H1 (cell line): Measurements from ENCODE around the gene OR10H5. TPM values are rescaled to one million over a fixed set of nuclear protein-coding genes. Genes with fewer than 3 reads are reported as not detected.

Experiments
- CTCF ChIA-PET: fragments of 300-600 bp; sonication (Branson Sonifier 250); formaldehyde crosslinking; loops from one replicate; lab custom pipeline; 2021; ENCODE audit not compliant: partially characterized antibody; lab: Charles Lee
- POLR2A ChIA-PET: fragments of 300-600 bp; sonication (Branson Sonifier 250); formaldehyde crosslinking; loops from one replicate; lab custom pipeline; 2021; ENCODE audit warnings: inconsistent platforms; ENCODE audit not compliant: partially characterized antibody; lab: Charles Lee
- DNase-seq, 2 experiments: peaks; one replicate each; pipeline versions ENCODE4 v3.0.0 to v3.0.0-alpha.2; 2010 to 2022; ENCODE audit warnings: low spot score in 2 of 2, low read depth in 1 of 2, mixed read lengths in 1 of 2
- FAIRE-seq: peaks from 2 replicates; lab custom pipeline; 2011; peaks lifted over from hg19 to GRCh38; lab: Jason Lieb, UNC
- H2AFZ ChIP-seq: 2 replicates; pipeline ENCODE4 v1.8.1; 2012; ENCODE audit warnings: low read length, inconsistent platforms
- H2AK5ac ChIP-seq: 2 replicates; pipeline ENCODE4 v1.6.1; 2013; ENCODE audit warnings: low read depth, low read length
- H2BK120ac ChIP-seq: replicated peaks from 2 replicates; pipeline ENCODE3; 2013; ENCODE audit warnings: low read depth, low read length, inconsistent platforms
- H2BK12ac ChIP-seq: 2 replicates; pipeline ENCODE4 v1.6.1; 2013; ENCODE audit warnings: low read depth, low read length
- H2BK15ac ChIP-seq: 2 replicates; pipeline ENCODE4 v1.6.1; 2013; ENCODE audit warnings: low read length
- H2BK20ac ChIP-seq: 2 replicates; pipeline ENCODE4 v1.6.1; 2013; ENCODE audit warnings: low read length
- H2BK5ac ChIP-seq: 2 replicates; pipeline ENCODE4 v1.6.1; 2013; ENCODE audit warnings: low read depth, low read length
- H3K14ac ChIP-seq: 2 replicates; pipeline ENCODE4 v1.6.1; 2013; ENCODE audit warnings: inconsistent platforms; ENCODE audit not compliant: insufficient read length
- H3K18ac ChIP-seq: 2 replicates; pipeline ENCODE4 v1.6.1; 2013; ENCODE audit warnings: low read length; ENCODE audit errors: extremely low read depth
- H3K23ac ChIP-seq: 2 replicates; pipeline ENCODE4 v1.6.1; 2013; ENCODE audit warnings: inconsistent platforms; ENCODE audit not compliant: insufficient read length
- H3K23me2 ChIP-seq: 2 replicates; pipeline ENCODE4 v1.6.1; 2013; ENCODE audit warnings: low read depth, low read length
- H3K27ac ChIP-seq: 2 replicates; pipeline ENCODE4 v1.6.1; 2011; ENCODE audit warnings: low read depth, low read length, inconsistent platforms
- H3K27me3 ChIP-seq, 4 experiments: replicated peaks in 1 of 4; 1 replicate in 1 of 4; 2 replicates in 3 of 4; pipeline versions ENCODE4 v1.6.1 to v1.8.1; 2011 to 2013; ENCODE audit warnings: low read length in 3 of 4, mild to moderate bottlenecking in 3 of 4, inconsistent platforms in 2 of 4, mixed read lengths in 2 of 4, moderate library complexity in 1 of 4; ENCODE audit not compliant: control insufficient read depth in 3 of 4, insufficient read depth in 3 of 4; ENCODE audit errors: extremely low read depth in 1 of 4
- H3K36me3 ChIP-seq, 4 experiments: 2 replicates each; pipeline versions ENCODE4 v1.6.1 to v1.8.1; 2011 to 2013; ENCODE audit warnings: mild to moderate bottlenecking in 4 of 4, low read length in 3 of 4, moderate library complexity in 2 of 4, control low read depth in 1 of 4, inconsistent platforms in 1 of 4; ENCODE audit not compliant: insufficient read depth in 4 of 4, control insufficient read depth in 2 of 4
- H3K4ac ChIP-seq: replicated peaks from 2 replicates; pipeline ENCODE3; 2013; ENCODE audit warnings: low read length, low read depth, mixed read lengths, inconsistent platforms; ENCODE audit not compliant: insufficient read length
- H3K4me1 ChIP-seq, 4 experiments: replicated peaks in 1 of 4; 1 replicate in 1 of 4; 2 replicates in 3 of 4; pipeline versions ENCODE4 v1.6.1 to v1.8.1; 2011 to 2013; ENCODE audit warnings: low read length in 3 of 4, inconsistent platforms in 2 of 4, mixed read lengths in 1 of 4; ENCODE audit not compliant: insufficient read depth in 4 of 4, control insufficient read depth in 3 of 4
- H3K4me2 ChIP-seq, 2 experiments: 2 replicates each; pipeline versions ENCODE4 v1.6.1 to v1.8.1; 2011 to 2013; ENCODE audit warnings: low read depth in 2 of 2, low read length in 2 of 2, control low read depth in 1 of 2, inconsistent platforms in 1 of 2, mild to moderate bottlenecking in 1 of 2; ENCODE audit not compliant: insufficient read depth in 1 of 2
- H3K4me3 ChIP-seq, 4 experiments: fragments of 200-600, 300-600 bp in 1 of 4; sonication (generic), shearing (Covaris generic), sonication (Bioruptor Twin) in 1 of 4; 2 replicates each; pipeline versions ENCODE4 v1.5.1 to v1.8.1; 2011 to 2016; ENCODE audit warnings: low read length in 4 of 4, low read depth in 3 of 4, control low read depth in 2 of 4, inconsistent platforms in 2 of 4, mild to moderate bottlenecking in 2 of 4, mixed read lengths in 1 of 4, moderate library complexity in 1 of 4; ENCODE audit not compliant: insufficient read depth in 2 of 4; ENCODE audit errors: extremely low read depth in 1 of 4
- H3K56ac ChIP-seq: replicated peaks from 2 replicates; pipeline ENCODE3; 2013; ENCODE audit warnings: low read depth, mild to moderate bottlenecking, mixed read lengths, low read length, inconsistent platforms; ENCODE audit not compliant: insufficient read length
- H3K79me1 ChIP-seq: 2 replicates; pipeline ENCODE4 v1.6.1; 2013; ENCODE audit warnings: low read depth, low read length, control low read depth
- H3K79me2 ChIP-seq, 2 experiments: 2 replicates each; pipeline versions ENCODE4 v1.6.1 to v1.8.1; 2012 to 2013; ENCODE audit warnings: low read length in 2 of 2, mild to moderate bottlenecking in 2 of 2, inconsistent platforms in 1 of 2; ENCODE audit not compliant: insufficient read depth in 2 of 2, control insufficient read depth in 1 of 2
- H3K9ac ChIP-seq, 4 experiments: replicated peaks in 1 of 4; 1 replicate in 1 of 4; 2 replicates in 3 of 4; pipeline versions ENCODE4 v1.6.1 to v1.8.1; 2011 to 2013; ENCODE audit warnings: low read depth in 3 of 4, low read length in 3 of 4, control low read depth in 2 of 4, mild to moderate bottlenecking in 2 of 4, moderate library complexity in 2 of 4, inconsistent platforms in 1 of 4; ENCODE audit errors: extremely low read depth in 1 of 4
- H3K9me3 ChIP-seq, 2 experiments: 2 replicates each; pipeline versions ENCODE4 v1.6.1 to v1.8.1; 2012 to 2013; ENCODE audit warnings: mild to moderate bottlenecking in 2 of 2, moderate library complexity in 2 of 2, control low read depth in 1 of 2, inconsistent platforms in 1 of 2, low read depth in 1 of 2, low read length in 1 of 2, mixed read lengths in 1 of 2; ENCODE audit not compliant: insufficient read depth in 2 of 2
- H4K20me1 ChIP-seq, 2 experiments: replicated peaks in 1 of 2; 2 replicates each; pipeline versions ENCODE3 to v1.8.1; 2011 to 2013; ENCODE audit warnings: inconsistent platforms in 2 of 2, low read length in 2 of 2, mild to moderate bottlenecking in 1 of 2; ENCODE audit not compliant: insufficient read depth in 2 of 2, control insufficient read depth in 1 of 2
- H4K5ac ChIP-seq: 2 replicates; pipeline ENCODE4 v1.6.1; 2013; ENCODE audit warnings: low read length, low read depth, mixed read lengths, inconsistent platforms; ENCODE audit not compliant: insufficient read length
- H4K8ac ChIP-seq: 2 replicates; pipeline ENCODE4 v1.8.0; 2013; ENCODE audit warnings: mild to moderate bottlenecking, moderate library complexity, low read length, inconsistent platforms; ENCODE audit not compliant: insufficient read depth; ENCODE audit errors: extremely low read depth
- H4K91ac ChIP-seq: replicated peaks from 2 replicates; pipeline ENCODE3; 2013; ENCODE audit warnings: low read length, mixed read lengths, inconsistent platforms; ENCODE audit not compliant: insufficient read length
- GABPA ChIP-seq: IDR thresholded peaks from 2 replicates; pipeline ENCODE4 v1.6.1; 2011; ENCODE audit warnings: mild to moderate bottlenecking, low read length, moderate library complexity, borderline replicate concordance; ENCODE audit not compliant: insufficient read depth
- KDM5A ChIP-seq: fragments of 200-600 bp; IDR thresholded peaks from 2 replicates; pipeline ENCODE4 v1.7.1; 2012; ENCODE audit warnings: mild to moderate bottlenecking, low read length, inconsistent platforms, mixed read lengths
- NANOG ChIP-seq: IDR thresholded peaks from 2 replicates; pipeline ENCODE4 v1.6.1; 2011; ENCODE audit warnings: low read length, low read depth, mild to moderate bottlenecking, inconsistent platforms; ENCODE audit not compliant: insufficient read depth, poor library complexity, severe bottlenecking
- SP2 ChIP-seq: IDR thresholded peaks from 2 replicates; pipeline ENCODE4 v1.6.1; 2012; ENCODE audit warnings: mild to moderate bottlenecking, low read length, inconsistent platforms
- SRF ChIP-seq: IDR thresholded peaks from 2 replicates; pipeline ENCODE4 v1.6.1; 2011; ENCODE audit warnings: mild to moderate bottlenecking, low read depth, low read length, moderate library complexity
- TBP ChIP-seq: IDR thresholded peaks from 2 replicates; pipeline ENCODE4 v1.6.1; 2011; ENCODE audit warnings: low read depth, low read length, improper control_type of control experiment
- YY1 ChIP-seq: IDR thresholded peaks from 2 replicates; pipeline ENCODE4 v1.6.1; 2011; ENCODE audit warnings: low read depth, mild to moderate bottlenecking, low read length
- WGBS, 2 experiments: shearing (Covaris generic) in 1 of 2; methylation state at CpG; one replicate each; pipeline versions ENCODE4 v1.1.6 to v1.1.7; 2013 to 2015; ENCODE audit warnings: low lambda C conversion rate in 2 of 2, mixed read lengths in 2 of 2, inconsistent platforms in 1 of 2, low coverage in 1 of 2, missing lambda C conversion rate in 1 of 2; ENCODE audit not compliant: insufficient replicate concordance in 2 of 2, insufficient coverage in 1 of 2, insufficient read length in 1 of 2; ENCODE audit errors: extremely low coverage in 1 of 2, missing lambda C conversion rate in 1 of 2; 5-methylcytosine and 5-hydroxymethylcytosine counted together
- polyA plus RNA-seq, 7 experiments: library from polyadenylated mRNA; depleted of rRNA in 3 of 7; stranded (reverse) in 5 of 7; unstranded in 2 of 7; fragments of >200 nt in 5 of 7; fragments of 200-250 nt in 2 of 7; gene quantifications; 1 replicate in 5 of 7; 2 replicates in 1 of 7; 4 replicates in 1 of 7; pipeline versions ENCODE4 v1.2.1 to v1.2.3, GENCODE V29; 2011 to 2013; ENCODE audit warnings: missing spikeins in 2 of 7, mixed read lengths in 2 of 7
- total RNA-seq: library from RNA; stranded (reverse); fragmentation: NEBNext Ultra II Directional; extraction: Animal tissue kit (Norgen Biotek cat#: 25700); gene quantifications from 2 replicates; pipeline ENCODE4 v1.2.1, GENCODE V29; 2021

The OR10H5 gene
- total and polyA plus RNA-seq, 2 of the 8 experiments (the other 6 are each of a cell fraction or from before 2014, with no cell fraction given): not detected

GRCh38 chr19:15740785-15741184, 46.7 kb upstream of the OR10H5 start:
- Histone ChIP-seq H2BK5ac (no peak overlapping the region), H3K4ac (no peak overlapping the region), H3K18ac (no peak overlapping the region), H3K9me3 (peaks cover 53 to 61% of the 10 kb centered on the region in 2 experiments), H2BK20ac (no peak overlapping the region), H3K79me2 (no peaks in the 10 kb centered on the region), H3K4me3 (no peak overlapping the region), H3K56ac (no peak overlapping the region), H3K23ac (no peak overlapping the region), H4K8ac (no peak overlapping the region), H3K14ac (no peak overlapping the region), H4K20me1 (no peaks in the 10 kb centered on the region), H3K4me1 (no peaks in the 10 kb centered on the region), H3K27me3 (no peaks in the 10 kb centered on the region), H3K27ac (no peak overlapping the region), H3K23me2 (no peaks in the 10 kb centered on the region; the same call in 1 of the 2 replicates), H3K9ac (no peak overlapping the region), H2AK5ac (no peak overlapping the region), H2BK12ac (no peak overlapping the region), H2AFZ (no peak overlapping the region), H3K4me2 (no peak overlapping the region), H3K79me1 (no peaks in the 10 kb centered on the region), H2BK15ac (no peak overlapping the region), H4K5ac (no peak overlapping the region), H2BK120ac (no peak overlapping the region), H4K91ac (no peak overlapping the region), H3K36me3 (no peaks in the 10 kb centered on the region)
- WGBS, 2 experiments: 72 to 100% methylated on average over 1 of the region's 1 CpG
- ChIA-PET CTCF (no interaction called here), POLR2A (no interaction called here)
- FAIRE-seq: no peak
- no peak for TF ChIP-seq KDM5A
- TF ChIP-seq TBP: no peak
- no peak for TF ChIP-seq SP2
- no peak for TF ChIP-seq SRF
- TF ChIP-seq YY1: no peak
- TF ChIP-seq NANOG: no peak
- TF ChIP-seq GABPA: no peak
- DNase-seq: no peak
